Osteoblast (primary cell): ENCODE data around the gene RIPOR2. TPM values are rescaled to one million over a fixed set of nuclear protein-coding genes. Genes with fewer than 3 reads are reported as not detected.

Experiments used
- DNase-seq: peaks from one replicate; pipeline ENCODE4 v3.0.0; 2011; ENCODE audit warnings: low spot score, mixed read lengths; ENCODE audit not compliant: insufficient read length; ENCODE audit errors: missing footprints
- H2AFZ ChIP-seq: 2 replicates; pipeline ENCODE4 v1.6.0; 2011; ENCODE audit warnings: mild to moderate bottlenecking, low read length
- H3K27ac ChIP-seq: 2 replicates; pipeline ENCODE4 v1.5.1; 2011; ENCODE audit warnings: mild to moderate bottlenecking, low read depth, low read length, moderate library complexity
- H3K27me3 ChIP-seq: 2 replicates; pipeline ENCODE4 v1.6.0; 2012; ENCODE audit warnings: mild to moderate bottlenecking, control low read depth, inconsistent platforms, low read length, moderate library complexity; ENCODE audit not compliant: insufficient read depth
- H3K36me3 ChIP-seq: 2 replicates; pipeline ENCODE4 v1.5.1; 2011; ENCODE audit warnings: mild to moderate bottlenecking, low read length, control low read depth, moderate library complexity; ENCODE audit not compliant: insufficient read depth
- H3K4me1 ChIP-seq: 2 replicates; pipeline ENCODE4 v1.5.1; 2011; ENCODE audit warnings: mild to moderate bottlenecking, low read length, control low read depth, moderate library complexity; ENCODE audit not compliant: insufficient read depth
- H3K4me2 ChIP-seq: 2 replicates; pipeline ENCODE4 v1.6.0; 2011; ENCODE audit warnings: mild to moderate bottlenecking, low read length; ENCODE audit not compliant: insufficient read depth
- H3K4me3 ChIP-seq: fragments of 200-600 bp; sonication (generic); 3 replicates; pipeline ENCODE4 v1.5.1; 2012; ENCODE audit warnings: mild to moderate bottlenecking, low read length, inconsistent platforms; ENCODE audit not compliant: insufficient read depth
- H3K79me2 ChIP-seq: 2 replicates; pipeline ENCODE4 v1.6.0; 2012; ENCODE audit warnings: mild to moderate bottlenecking, low read length, control low read depth, inconsistent platforms; ENCODE audit not compliant: insufficient read depth
- H3K9me3 ChIP-seq: 2 replicates; pipeline ENCODE4 v1.5.1; 2011; ENCODE audit warnings: low read depth, low read length, control low read depth
- H4K20me1 ChIP-seq: 2 replicates; pipeline ENCODE4 v1.6.0; 2012; ENCODE audit warnings: mild to moderate bottlenecking, low read length, control low read depth; ENCODE audit not compliant: insufficient read depth
- CTCF ChIP-seq: IDR thresholded peaks from 2 replicates; pipeline ENCODE4 v1.5.1; 2011; ENCODE audit warnings: mild to moderate bottlenecking, low read depth, low read length, moderate library complexity; ENCODE audit errors: extremely low read depth
- total RNA-seq: library from RNA; depleted of rRNA; stranded (reverse); fragments of >200 nt; gene quantifications from 2 replicates; pipeline ENCODE4 v1.2.3, GENCODE V29; 2012

RIPOR2 gene
- total RNA-seq, 1 donor, result 1.4 TPM

DNA sequence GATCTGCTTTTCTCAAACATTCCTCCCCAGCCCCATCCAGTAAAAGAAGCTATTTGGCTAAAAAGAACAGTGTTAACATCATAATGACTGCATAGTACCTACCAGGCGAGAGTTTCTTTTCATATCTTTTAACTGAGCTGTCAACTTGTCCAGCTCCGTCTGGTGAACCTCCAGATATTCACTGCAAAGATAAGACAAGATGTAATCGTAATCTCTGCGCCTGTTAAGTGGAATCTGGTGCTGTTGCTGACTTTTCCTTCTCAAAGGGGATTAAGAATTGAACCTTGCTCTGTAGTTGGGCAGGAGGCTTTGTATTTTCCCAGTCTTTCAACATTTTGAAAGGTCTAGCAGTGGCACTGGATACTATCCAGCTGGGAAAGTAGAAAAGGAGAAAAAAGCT lies 63.0 kb downstream of the RIPOR2 start:
- H3K36me3 ChIP-seq, result no peaks in the 10 kb centered on the region
- no peaks in the 10 kb centered on the region for H3K4me1 ChIP-seq
- H3K4me2 ChIP-seq, result no peak overlapping the region
- H3K27ac ChIP-seq, result no peak overlapping the region
- no peak for TF ChIP-seq CTCF
- H2AFZ ChIP-seq, result no peak overlapping the region
- no peaks in the 10 kb centered on the region for H4K20me1 ChIP-seq
- H3K79me2 ChIP-seq, result no peaks in the 10 kb centered on the region
- H3K9me3 ChIP-seq, result peaks cover 5% of the 10 kb centered on the region
- no peak overlapping the region for H3K4me3 ChIP-seq
- no peaks in the 10 kb centered on the region for H3K27me3 ChIP-seq
- no peak for DNase-seq

- H3K4me2 ChIP-seq, result no peak overlapping the region
- no peak overlapping the region for H3K4me3 ChIP-seq
- no peaks in the 10 kb centered on the region for H3K4me1 ChIP-seq
- no peaks in the 10 kb centered on the region for H4K20me1 ChIP-seq
- no peak overlapping the region for H3K27ac ChIP-seq
- H3K79me2 ChIP-seq, result no peaks in the 10 kb centered on the region
- no peaks in the 10 kb centered on the region for H3K9me3 ChIP-seq
- DNase-seq, result no peak
- no peak overlapping the region for H2AFZ ChIP-seq
- no peak for TF ChIP-seq CTCF
- no peaks in the 10 kb centered on the region for H3K36me3 ChIP-seq
- H3K27me3 ChIP-seq, result peaks cover 3% of the 10 kb centered on the region
Observed at GRCh38 chr6:24868765-24869164, 67.0 kb downstream of the RIPOR2 start.

- Histone ChIP-seq H3K27me3 (peaks cover 3% of the 10 kb centered on the region), H3K4me1 (no peaks in the 10 kb centered on the region), H3K4me2 (no peak overlapping the region), H2AFZ (no peak overlapping the region), H3K36me3 (no peaks in the 10 kb centered on the region), H3K4me3 (no peak overlapping the region), H3K27ac (no peak overlapping the region), H3K9me3 (no peaks in the 10 kb centered on the region), H3K79me2 (no peaks in the 10 kb centered on the region), H4K20me1 (no peaks in the 10 kb centered on the region)
- no peak for DNase-seq
- no peak for TF ChIP-seq CTCF
Observed at GRCh38 chr6:24867104-24867703, 68.6 kb downstream of the RIPOR2 start.

DNA sequence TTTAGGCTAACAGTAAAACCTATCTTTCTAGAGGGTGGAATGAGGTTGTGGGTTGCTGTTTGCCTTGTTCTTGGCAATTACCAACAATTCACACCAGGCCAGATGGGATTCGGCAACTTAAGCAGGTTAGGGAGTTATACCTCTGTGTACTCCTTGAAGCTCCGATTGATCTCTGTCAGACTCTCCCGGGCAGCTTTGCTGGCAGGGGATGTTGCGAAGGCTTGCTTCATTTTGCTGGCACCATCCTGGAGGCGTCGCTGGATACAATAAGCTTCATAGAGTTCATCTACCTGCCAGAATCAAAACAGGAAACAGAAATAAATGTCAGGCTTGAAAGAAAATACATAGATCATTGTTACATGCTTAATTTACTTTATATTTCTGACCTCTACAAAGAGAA lies 70.6 kb downstream of the RIPOR2 start:
- DNase-seq, result no peak
- Histone ChIP-seq H4K20me1 (no peaks in the 10 kb centered on the region), H2AFZ (no peak overlapping the region), H3K79me2 (no peaks in the 10 kb centered on the region), H3K4me2 (no peak overlapping the region), H3K4me3 (no peak overlapping the region), H3K27ac (no peak overlapping the region), H3K36me3 (no peaks in the 10 kb centered on the region), H3K27me3 (peaks cover 3% of the 10 kb centered on the region), H3K4me1 (no peaks in the 10 kb centered on the region), H3K9me3 (no peaks in the 10 kb centered on the region)
- no peak for TF ChIP-seq CTCF
